ENCODE data around the gene HS6ST3. TPM values are rescaled to one million over a fixed set of nuclear protein-coding genes. Genes with fewer than 3 reads are reported as not detected.

HS6ST3 gene
- total and polyA plus RNA-seq, 8 donors: 0.03 to 0.15 (median 0.10) TPM

DNA sequence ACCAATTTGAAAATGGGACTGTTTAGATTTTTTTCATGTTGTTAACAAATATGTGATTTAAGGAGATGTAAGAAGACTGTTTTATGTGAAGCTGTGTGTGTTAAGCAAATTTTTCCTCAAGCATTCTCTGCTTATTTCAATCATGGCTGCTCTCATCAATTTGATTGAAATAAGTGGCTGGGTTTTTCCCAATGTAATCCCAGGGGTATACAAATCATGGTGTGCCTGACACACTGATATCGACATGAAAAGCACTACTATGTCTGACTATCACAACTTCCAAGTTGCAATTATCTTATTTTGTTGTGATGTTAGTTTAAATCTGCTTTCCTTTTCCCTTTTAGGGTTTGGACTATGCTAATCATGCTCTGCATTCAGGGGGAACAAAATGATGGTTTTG, 283.7 kb downstream of the HS6ST3 start:
- H3K27ac ChIP-seq: no peak overlapping the region
- DNase-seq (no peak), ATAC-seq (no peak)
- H3K9me3 ChIP-seq: no peaks in the 10 kb centered on the region
- intact Hi-C loops (cut with DNase I): no loop called here
- H3K36me3 ChIP-seq: no peaks in the 10 kb centered on the region
- no peaks in the 10 kb centered on the region for H3K27me3 ChIP-seq
- H3K4me3 ChIP-seq: no peak overlapping the region
- TF ChIP-seq, protein P1, sequence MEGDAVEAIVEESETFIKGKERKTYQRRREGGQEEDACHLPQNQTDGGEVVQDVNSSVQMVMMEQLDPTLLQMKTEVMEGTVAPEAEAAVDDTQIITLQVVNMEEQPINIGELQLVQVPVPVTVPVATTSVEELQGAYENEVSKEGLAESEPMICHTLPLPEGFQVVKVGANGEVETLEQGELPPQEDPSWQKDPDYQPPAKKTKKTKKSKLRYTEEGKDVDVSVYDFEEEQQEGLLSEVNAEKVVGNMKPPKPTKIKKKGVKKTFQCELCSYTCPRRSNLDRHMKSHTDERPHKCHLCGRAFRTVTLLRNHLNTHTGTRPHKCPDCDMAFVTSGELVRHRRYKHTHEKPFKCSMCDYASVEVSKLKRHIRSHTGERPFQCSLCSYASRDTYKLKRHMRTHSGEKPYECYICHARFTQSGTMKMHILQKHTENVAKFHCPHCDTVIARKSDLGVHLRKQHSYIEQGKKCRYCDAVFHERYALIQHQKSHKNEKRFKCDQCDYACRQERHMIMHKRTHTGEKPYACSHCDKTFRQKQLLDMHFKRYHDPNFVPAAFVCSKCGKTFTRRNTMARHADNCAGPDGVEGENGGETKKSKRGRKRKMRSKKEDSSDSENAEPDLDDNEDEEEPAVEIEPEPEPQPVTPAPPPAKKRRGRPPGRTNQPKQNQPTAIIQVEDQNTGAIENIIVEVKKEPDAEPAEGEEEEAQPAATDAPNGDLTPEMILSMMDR (IDR thresholded peaks at IDR 0.05): no peak
- H3K4me1 ChIP-seq: no peaks in the 10 kb centered on the region

DNA sequence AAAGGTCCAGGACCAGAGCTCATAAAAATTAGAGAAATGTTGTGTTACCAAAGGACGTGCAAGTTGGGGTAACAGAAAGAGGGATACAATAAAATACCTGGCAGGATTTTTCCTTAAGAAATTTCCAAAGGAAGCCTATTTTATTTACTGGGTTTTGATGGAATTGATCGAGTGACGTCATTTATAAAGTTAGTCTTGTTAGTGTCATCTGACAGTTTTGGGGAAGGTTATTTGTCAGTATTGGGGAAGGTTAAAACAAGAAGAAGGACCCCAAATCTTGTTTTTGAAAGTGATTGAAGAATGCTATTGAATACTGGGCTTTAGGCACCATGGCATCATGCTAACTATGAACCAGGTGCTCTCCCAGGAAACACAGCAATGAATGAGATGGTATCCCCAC, 287.9 kb downstream of the HS6ST3 start:
- DNase-seq: no peak
- no peaks in the 10 kb centered on the region for H3K4me1 ChIP-seq
- H3K4me3 ChIP-seq: no peak overlapping the region
- intact Hi-C loops (cut with DNase I): no loop called here
- no peaks in the 10 kb centered on the region for H3K9me3 ChIP-seq
- no peak for ATAC-seq
- TF ChIP-seq, protein P1 (IDR thresholded peaks at IDR 0.05): no peak
- no peaks in the 10 kb centered on the region for H3K36me3 ChIP-seq
- no peaks in the 10 kb centered on the region for H3K27me3 ChIP-seq
- H3K27ac ChIP-seq: no peak overlapping the region

DNA sequence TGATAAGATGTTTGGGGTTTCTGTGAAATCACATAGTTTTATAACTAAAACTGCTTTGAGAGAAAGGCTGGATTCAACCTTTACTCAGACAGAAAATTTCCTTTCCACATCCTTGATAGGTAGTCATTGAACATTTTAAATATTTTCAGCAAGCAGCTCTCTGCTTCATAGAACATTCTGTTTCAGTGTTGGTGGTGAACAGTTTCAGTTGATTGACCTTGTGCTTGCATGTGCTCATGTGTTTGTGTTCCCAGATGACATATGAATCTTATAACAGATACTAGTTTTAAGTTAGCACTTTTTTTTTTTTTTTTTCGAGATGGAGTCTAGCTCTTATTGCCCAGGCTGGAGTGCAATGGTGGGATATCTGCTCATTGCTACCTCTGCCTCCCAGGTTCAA, 290.1 kb downstream of the HS6ST3 start:
- no peaks in the 10 kb centered on the region for H3K27me3 ChIP-seq
- TF ChIP-seq, protein P1 (IDR thresholded peaks at IDR 0.05): no peak
- no peaks in the 10 kb centered on the region for H3K9me3 ChIP-seq
- H3K27ac ChIP-seq: no peak overlapping the region
- H3K36me3 ChIP-seq: no peaks in the 10 kb centered on the region
- intact Hi-C loops (cut with DNase I): no loop called here
- no peaks in the 10 kb centered on the region for H3K4me1 ChIP-seq
- ATAC-seq: no peak
- H3K4me3 ChIP-seq: no peak overlapping the region
- DNase-seq: no peak

DNA sequence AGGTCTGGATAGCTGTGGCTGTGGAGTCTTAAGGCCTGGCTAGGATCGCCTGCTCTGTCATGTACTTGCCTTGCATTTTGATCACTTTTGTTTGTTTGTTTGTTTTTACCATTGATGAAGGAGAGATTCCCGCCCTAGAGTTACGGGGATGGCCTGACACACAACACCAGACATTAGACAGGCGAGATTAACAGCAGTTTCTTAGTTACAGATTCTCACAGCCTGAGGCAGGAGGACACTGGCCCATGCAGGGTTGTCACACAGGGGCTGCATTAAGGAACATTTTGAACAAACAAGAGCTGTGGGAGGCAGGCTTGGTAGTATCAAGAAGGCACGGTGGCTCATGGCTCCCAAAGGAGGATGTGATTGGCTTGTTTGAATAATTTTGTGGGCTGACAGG, 291.8 kb downstream of the HS6ST3 start:
- H3K4me1 ChIP-seq: no peaks in the 10 kb centered on the region
- intact Hi-C loops (cut with DNase I): no loop called here
- H3K36me3 ChIP-seq: no peaks in the 10 kb centered on the region
- DNase-seq (no peak), ATAC-seq (no peak)
- no peak overlapping the region for H3K4me3 ChIP-seq
- H3K27me3 ChIP-seq: no peaks in the 10 kb centered on the region
- TF ChIP-seq, protein P1 (IDR thresholded peaks at IDR 0.05): no peak
- no peaks in the 10 kb centered on the region for H3K9me3 ChIP-seq
- no peak overlapping the region for H3K27ac ChIP-seq

DNA sequence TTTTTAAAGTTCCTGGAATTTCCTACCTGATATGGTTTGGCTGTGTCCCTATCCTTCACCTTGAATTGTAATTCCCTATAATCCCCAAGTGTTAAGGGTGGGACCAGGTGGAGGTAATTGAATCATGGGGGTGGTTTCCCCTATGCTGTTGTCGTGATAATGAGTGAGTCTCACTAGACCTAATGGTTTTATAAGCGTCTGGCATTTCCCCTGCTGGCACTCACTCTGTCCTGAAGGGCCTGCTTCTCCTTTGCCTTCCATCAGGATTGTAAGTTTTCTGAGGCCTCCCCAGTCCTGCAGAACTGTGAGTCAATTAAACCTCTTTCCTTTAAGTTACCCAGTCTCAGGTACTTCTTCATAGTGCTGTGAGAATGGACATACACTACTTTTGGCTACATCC, 298.7 kb downstream of the HS6ST3 start:
- intact Hi-C loops (cut with DNase I): no loop called here
- H3K9me3 ChIP-seq: no peaks in the 10 kb centered on the region

More for the DNA sequence above, 298.7 kb downstream of the HS6ST3 start:
- H3K27ac ChIP-seq: no peak overlapping the region
- no peaks in the 10 kb centered on the region for H3K27me3 ChIP-seq
- no peak for DNase-seq
- no peaks in the 10 kb centered on the region for H3K36me3 ChIP-seq
- TF ChIP-seq, protein P1 (IDR thresholded peaks at IDR 0.05): no peak
- no peak overlapping the region for H3K4me3 ChIP-seq
- no peaks in the 10 kb centered on the region for H3K4me1 ChIP-seq
- no peak for ATAC-seq
